GM19328 (cell line): ENCODE data around the gene SKIDA1.

Experiments used
- ATAC-seq: cut with Tn5 transposase; IDR thresholded peaks from one replicate; pipeline ENCODE4 v1.9.1; 2021; ENCODE audit warnings: mild to moderate bottlenecking, moderate library complexity; ENCODE audit not compliant: unreplicated experiment

Gene SKIDA1

GRCh38 chr10:21502348-21502740 is 23.1 kb downstream of the SKIDA1 start:
- ATAC-seq = no peak

- ATAC-seq = no peak
These were observed 23.6 kb downstream of the SKIDA1 start for GRCh38 chr10:21501731-21502347.

GRCh38 chr10:21501091-21501490 is 24.4 kb downstream of the SKIDA1 start:
- no peak for ATAC-seq

GRCh38 chr10:21500578-21500910 is 24.9 kb downstream of the SKIDA1 start:
- no peak for ATAC-seq

GRCh38 chr10:21499701-21500577 is 25.5 kb downstream of the SKIDA1 start:
- ATAC-seq = no peak

- ATAC-seq = no peak
These were observed 26.5 kb downstream of the SKIDA1 start for GRCh38 chr10:21498986-21499385.

- ATAC-seq = no peak
These were observed 27.1 kb downstream of the SKIDA1 start for GRCh38 chr10:21498377-21498776.

- ATAC-seq = no peak
These were observed 28.2 kb downstream of the SKIDA1 start for GRCh38 chr10:21497177-21497807.

- ATAC-seq = peak; percentile 41
These were observed 28.9 kb downstream of the SKIDA1 start for GRCh38 chr10:21496343-21497176.

GRCh38 chr10:21495752-21496342 is 29.6 kb downstream of the SKIDA1 start:
- peak; percentile 73 for ATAC-seq

GRCh38 chr10:21495002-21495751 is 30.3 kb downstream of the SKIDA1 start:
- peak; percentile 7 for ATAC-seq

- ATAC-seq = no peak
These were observed 31.1 kb downstream of the SKIDA1 start for GRCh38 chr10:21494191-21495001.

- ATAC-seq = no peak
These were observed 31.7 kb downstream of the SKIDA1 start for GRCh38 chr10:21493784-21494183.

- ATAC-seq = no peak
These were observed 33.1 kb downstream of the SKIDA1 start for GRCh38 chr10:21492421-21492820.

- no peak for ATAC-seq
These were observed 34.8 kb downstream of the SKIDA1 start for GRCh38 chr10:21490711-21491105.

GRCh38 chr10:21490028-21490710 is 35.3 kb downstream of the SKIDA1 start:
- no peak for ATAC-seq

- ATAC-seq = no peak
These were observed 36.5 kb downstream of the SKIDA1 start for GRCh38 chr10:21488957-21489446.

GRCh38 chr10:21488246-21488956 is 37.1 kb downstream of the SKIDA1 start:
- no peak for ATAC-seq
